WTC11 (cell line): ENCODE data around the gene SRMS. TPM values are rescaled to one million over a fixed set of nuclear protein-coding genes. Genes with fewer than 3 reads are reported as not detected.

Source experiments
- ATAC-seq: fragments of 200-7000 bp; cut with Tn5 transposase; 2 replicates; pipeline ENCODE4 v1.10.0; 2021; ENCODE audit warnings: mild to moderate bottlenecking, moderate library complexity
- CTCF ChIA-PET: fragments of 300-600 bp; sonication (Branson Sonifier 250); formaldehyde crosslinking; loops from one replicate; lab custom pipeline; 2021; ENCODE audit warnings: antibody characterized with exemption; lab: Charles Lee
- POLR2A ChIA-PET: fragments of 350-600 bp; sonication (Branson Sonifier 250); formaldehyde crosslinking; loops from one replicate; lab custom pipeline; 2021; ENCODE audit warnings: antibody characterized with exemption; lab: Charles Lee
- DNase-seq: peaks from one replicate; pipeline ENCODE4 v3.0.0; 2021; ENCODE audit warnings: low spot score
- H3K27ac Mint-ChIP-seq: 2 replicates; pipeline ENCODE4 v1.8.0; 2021; ENCODE audit warnings: mixed read lengths
- H3K27me3 Mint-ChIP-seq: 2 replicates; pipeline ENCODE4 v1.8.0; 2021; ENCODE audit warnings: low read depth, mild to moderate bottlenecking, moderate library complexity, mixed read lengths
- H3K36me3 Mint-ChIP-seq: 2 replicates; pipeline ENCODE4 v1.8.0; 2021; ENCODE audit warnings: mixed read lengths
- H3K4me1 Mint-ChIP-seq: 2 replicates; pipeline ENCODE4 v1.8.0; 2022; ENCODE audit warnings: mixed read lengths
- H3K4me3 Mint-ChIP-seq: 2 replicates; pipeline ENCODE4 v1.8.0; 2021; ENCODE audit warnings: mild to moderate bottlenecking, moderate library complexity, mixed read lengths
- H3K9me3 Mint-ChIP-seq: 2 replicates; pipeline ENCODE4 v1.8.0; 2021; ENCODE audit warnings: mixed read lengths
- CREM ChIP-seq: sonication (generic); formaldehyde crosslinking; IDR thresholded peaks from 2 replicates; pipeline ENCODE4 v1.8.1; 2022; ENCODE audit warnings: mild to moderate bottlenecking, missing genetic modification reagents, moderate library complexity
- ELF4 ChIP-seq: sonication (generic); formaldehyde crosslinking; IDR thresholded peaks from 2 replicates; pipeline ENCODE4 v1.8.1; 2022; ENCODE audit warnings: low read depth, mild to moderate bottlenecking, moderate library complexity, missing genetic modification reagents
- ETV6 ChIP-seq: sonication (generic); formaldehyde crosslinking; IDR thresholded peaks from 2 replicates; pipeline ENCODE4 v1.8.1; 2022; ENCODE audit warnings: mild to moderate bottlenecking, missing genetic modification reagents
- FOXP4 ChIP-seq: sonication (generic); formaldehyde crosslinking; IDR thresholded peaks from 2 replicates; pipeline ENCODE4 v1.8.0; 2022; ENCODE audit warnings: mild to moderate bottlenecking, missing genetic modification reagents
- NFATC4 ChIP-seq: fragments of 250-450 bp; sonication (Bioruptor Pico); IDR thresholded peaks from 2 replicates; pipeline ENCODE4 v1.9.0; 2021; ENCODE audit warnings: mild to moderate bottlenecking
- NFE2L1 ChIP-seq: sonication (generic); formaldehyde crosslinking; IDR thresholded peaks from 2 replicates; pipeline ENCODE4 v1.8.1; 2023; ENCODE audit warnings: missing genetic modification reagents
- NR2C2 ChIP-seq: sonication (generic); formaldehyde crosslinking; IDR thresholded peaks from 2 replicates; pipeline ENCODE4 v1.8.0; 2022; ENCODE audit warnings: mild to moderate bottlenecking, missing genetic modification reagents
- PRRX2 ChIP-seq: fragments of 250-450 bp; sonication (Bioruptor Pico); IDR thresholded peaks from 2 replicates; pipeline ENCODE4 v1.8.0; 2021; ENCODE audit warnings: mild to moderate bottlenecking
- TCF7 ChIP-seq: sonication (generic); formaldehyde crosslinking; IDR thresholded peaks from 2 replicates; pipeline ENCODE4 v1.8.0; 2022; ENCODE audit warnings: mild to moderate bottlenecking, low read depth, missing genetic modification reagents, moderate library complexity
- TEAD4 ChIP-seq: sonication (generic); formaldehyde crosslinking; IDR thresholded peaks from 2 replicates; pipeline ENCODE4 v1.8.0; 2022; ENCODE audit warnings: mild to moderate bottlenecking, missing genetic modification reagents
- ZBTB43 ChIP-seq: sonication (generic); formaldehyde crosslinking; IDR thresholded peaks from 2 replicates; pipeline ENCODE4 v1.8.1; 2023; ENCODE audit warnings: mild to moderate bottlenecking, missing genetic modification reagents
- ZNF219 ChIP-seq: sonication (generic); formaldehyde crosslinking; IDR thresholded peaks from 2 replicates; pipeline ENCODE4 v1.8.0; 2023; ENCODE audit warnings: missing genetic modification reagents, mild to moderate bottlenecking, borderline replicate concordance
- ZNF317 ChIP-seq: sonication (generic); formaldehyde crosslinking; IDR thresholded peaks from 2 replicates; pipeline ENCODE4 v1.8.1; 2023; ENCODE audit warnings: low read depth, mild to moderate bottlenecking, moderate library complexity, missing genetic modification reagents, borderline replicate concordance
- ZNF423 ChIP-seq: fragments of 250-450 bp; sonication (Bioruptor Pico); IDR thresholded peaks from 2 replicates; pipeline ENCODE4 v2.1.2; 2022; ENCODE audit warnings: mild to moderate bottlenecking, moderate library complexity
- ZNF425 ChIP-seq: fragments of 250-450 bp; sonication (Bioruptor Pico); conservative IDR thresholded peaks from 2 replicates; pipeline ENCODE4 v1.9.0; 2021; ENCODE audit warnings: mild to moderate bottlenecking
- total RNA-seq: library from RNA; stranded (reverse); gene quantifications from 3 replicates; pipeline ENCODE4 v1.2.3, GENCODE V29; 2021
- TF ChIP-seq, protein P1 (sequence below): sonication (generic); formaldehyde crosslinking; conservative IDR thresholded peaks from 2 replicates; pipeline ENCODE4 v1.8.1; 2022; ENCODE audit warnings: mild to moderate bottlenecking, missing genetic modification reagents
- TF ChIP-seq, protein P2 (sequence below): sonication (generic); formaldehyde crosslinking; IDR thresholded peaks from 2 replicates; pipeline ENCODE4 v1.8.1; 2023; ENCODE audit warnings: mild to moderate bottlenecking, missing genetic modification reagents

Gene SRMS
- total RNA-seq, 1 experiment from 2014 or later = 0.26 TPM

DNA sequence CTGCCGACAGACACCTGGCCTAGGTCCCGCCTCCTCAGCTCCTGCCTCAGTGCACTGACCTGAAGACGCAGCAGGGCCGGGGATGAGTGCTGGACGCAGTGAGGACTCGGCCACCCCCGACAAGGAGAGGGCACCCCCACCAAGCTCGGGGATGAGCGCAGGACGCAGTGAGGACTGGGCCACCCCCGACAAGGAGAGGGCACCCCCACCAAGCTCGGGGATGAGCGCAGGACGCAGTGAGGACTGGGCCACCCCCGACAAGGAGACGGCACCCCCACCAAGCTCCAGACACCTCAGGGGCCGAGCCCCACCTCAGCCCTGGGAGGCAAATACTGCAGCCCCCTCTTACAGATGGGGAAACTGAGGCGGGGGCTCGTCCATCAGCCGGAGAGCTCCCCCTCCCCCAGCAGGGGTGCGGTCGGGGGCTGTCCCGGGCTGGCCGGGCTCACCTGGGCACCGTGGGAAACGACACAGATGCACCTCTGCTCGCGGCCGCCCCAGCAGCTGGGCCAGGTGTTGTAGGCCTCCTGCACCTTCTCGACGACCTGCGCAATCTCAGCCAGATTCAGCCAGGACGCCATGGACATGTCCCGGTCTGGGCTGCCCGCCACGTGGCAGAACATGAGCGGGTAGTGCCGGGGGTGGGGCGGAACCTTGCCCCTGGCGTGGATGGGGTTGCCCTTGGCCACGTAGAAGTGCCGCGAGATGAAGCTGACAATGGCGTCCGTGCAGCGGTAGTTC, 19.0 kb upstream of the SRMS start (continued):
- TF ChIP-seq, protein P1, sequence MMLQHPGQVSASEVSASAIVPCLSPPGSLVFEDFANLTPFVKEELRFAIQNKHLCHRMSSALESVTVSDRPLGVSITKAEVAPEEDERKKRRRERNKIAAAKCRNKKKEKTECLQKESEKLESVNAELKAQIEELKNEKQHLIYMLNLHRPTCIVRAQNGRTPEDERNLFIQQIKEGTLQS (CRISPR knock-in tag) = no peak
- no peak for TF ChIP-seq ZNF423
- no peak for TF ChIP-seq NFATC4 (CRISPR knock-in tag)
- TF ChIP-seq PRRX2 (CRISPR knock-in tag) = no peak
- no peak for TF ChIP-seq FOXP4 (CRISPR knock-in tag)
- no peak for TF ChIP-seq NFE2L1 (CRISPR knock-in tag)
- TF ChIP-seq, all 79 proteins: peak for 0

DNA sequence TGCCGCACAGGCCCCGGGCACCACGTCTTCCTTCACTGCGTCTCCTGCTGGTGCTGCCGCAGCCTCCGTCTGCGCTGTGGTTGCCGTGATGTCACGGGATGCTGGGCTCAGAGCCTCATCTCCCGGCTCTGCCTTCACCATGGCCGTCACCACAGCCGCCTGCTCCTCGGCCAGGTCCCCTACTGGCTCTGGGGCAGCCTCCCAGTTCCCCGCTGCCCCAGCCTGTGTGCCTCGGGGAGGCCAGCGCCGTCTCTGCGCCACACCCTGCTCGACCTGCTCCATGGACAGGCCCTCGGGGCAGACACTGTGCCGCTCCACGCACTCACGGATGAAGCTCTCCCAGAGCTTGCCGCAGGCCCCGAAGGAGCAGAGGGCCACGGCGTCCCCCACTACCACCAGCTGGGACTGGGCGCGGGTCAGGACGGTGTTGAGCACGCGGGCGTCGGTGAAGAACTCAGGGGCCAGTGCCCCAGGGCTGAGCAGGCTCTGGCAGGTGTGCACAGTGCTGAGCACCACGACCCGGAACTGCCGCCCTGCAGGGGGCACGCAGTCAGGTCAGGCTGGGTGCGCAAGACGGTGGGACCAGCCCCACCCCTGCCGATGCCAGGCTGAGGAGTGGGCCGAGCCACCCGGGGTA, 18.3 kb upstream of the SRMS start:
- no peak for ATAC-seq
- no peak for TF ChIP-seq ELF4 (CRISPR knock-in tag)
- DNase-seq = no peak
- no peaks in the 10 kb centered on the region for H3K27me3 Mint-ChIP-seq
- POLR2A ChIA-PET = no interaction called here
- H3K9me3 Mint-ChIP-seq = no peaks in the 10 kb centered on the region
- no peaks in the 10 kb centered on the region for H3K4me1 Mint-ChIP-seq
- H3K36me3 Mint-ChIP-seq = no peaks in the 10 kb centered on the region
- CTCF ChIA-PET = interaction anchor here (0.8 to 1.5 kb wide), 3 partner anchors 27 to 76 kb away, joined by 4 to 5 read pairs (median 4); no protein-coding TSS in a partner anchor
- no peak overlapping the region for H3K4me3 Mint-ChIP-seq
- no peak overlapping the region for H3K27ac Mint-ChIP-seq

DNA sequence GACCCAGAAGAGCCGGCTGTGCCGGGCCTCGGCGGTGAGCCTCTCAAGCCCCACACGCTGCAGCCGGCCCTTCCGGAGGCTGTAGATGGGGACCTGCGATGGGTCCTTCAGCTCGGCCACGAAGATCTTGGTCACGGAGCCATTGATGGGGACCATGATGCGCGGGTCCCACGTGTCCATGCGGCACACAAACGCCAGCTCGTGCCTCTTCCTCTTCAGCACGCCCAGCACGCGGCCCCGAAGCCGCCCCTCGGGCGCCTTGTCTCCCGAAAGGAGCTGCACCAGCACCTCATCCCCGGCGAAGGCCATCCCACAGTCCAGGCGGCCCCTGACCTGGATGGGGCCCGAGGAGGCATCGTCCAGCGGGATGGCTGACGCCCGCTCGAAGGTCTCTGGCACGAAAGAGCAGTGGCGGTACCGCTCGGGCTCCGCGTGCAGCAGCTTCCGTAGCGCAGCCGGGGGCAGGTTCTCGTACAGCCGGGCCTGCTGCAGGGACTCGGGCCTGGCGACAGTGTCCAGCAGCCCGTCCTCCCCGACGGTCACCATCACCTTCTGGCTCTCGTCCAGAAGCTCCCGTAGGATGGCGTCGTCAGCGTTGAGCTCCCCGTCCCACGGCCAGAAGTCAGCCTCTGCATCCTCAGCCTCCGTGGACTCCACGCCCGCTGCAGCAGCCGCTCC, 17.6 kb upstream of the SRMS start:
- H3K4me3 Mint-ChIP-seq = no peak overlapping the region
- ChIA-PET POLR2A (no interaction called here), CTCF (interaction anchor here (0.8 to 1.5 kb wide), 2 partner anchors 27 to 77 kb away, joined by 4 read pairs; no protein-coding TSS in a partner anchor)
- H3K36me3 Mint-ChIP-seq = peaks cover 3% of the 10 kb centered on the region
- no peaks in the 10 kb centered on the region for H3K9me3 Mint-ChIP-seq
- no peak for ATAC-seq
- no peak overlapping the region for H3K27ac Mint-ChIP-seq
- TF ChIP-seq ZBTB43 (CRISPR knock-in tag) = no peak
- TF ChIP-seq TCF7 (CRISPR knock-in tag) = no peak
- no peak for TF ChIP-seq ELF4 (CRISPR knock-in tag)
- no peak for TF ChIP-seq NR2C2
- TF ChIP-seq ZNF317 (CRISPR knock-in tag) = no peak
- TF ChIP-seq ZNF219 = no peak
- TF ChIP-seq ZNF423 = no peak
- no peak for TF ChIP-seq ETV6 (CRISPR knock-in tag)
- no peak for TF ChIP-seq TEAD4 (CRISPR knock-in tag)
- no peak for TF ChIP-seq CREM
- TF ChIP-seq, protein P2, sequence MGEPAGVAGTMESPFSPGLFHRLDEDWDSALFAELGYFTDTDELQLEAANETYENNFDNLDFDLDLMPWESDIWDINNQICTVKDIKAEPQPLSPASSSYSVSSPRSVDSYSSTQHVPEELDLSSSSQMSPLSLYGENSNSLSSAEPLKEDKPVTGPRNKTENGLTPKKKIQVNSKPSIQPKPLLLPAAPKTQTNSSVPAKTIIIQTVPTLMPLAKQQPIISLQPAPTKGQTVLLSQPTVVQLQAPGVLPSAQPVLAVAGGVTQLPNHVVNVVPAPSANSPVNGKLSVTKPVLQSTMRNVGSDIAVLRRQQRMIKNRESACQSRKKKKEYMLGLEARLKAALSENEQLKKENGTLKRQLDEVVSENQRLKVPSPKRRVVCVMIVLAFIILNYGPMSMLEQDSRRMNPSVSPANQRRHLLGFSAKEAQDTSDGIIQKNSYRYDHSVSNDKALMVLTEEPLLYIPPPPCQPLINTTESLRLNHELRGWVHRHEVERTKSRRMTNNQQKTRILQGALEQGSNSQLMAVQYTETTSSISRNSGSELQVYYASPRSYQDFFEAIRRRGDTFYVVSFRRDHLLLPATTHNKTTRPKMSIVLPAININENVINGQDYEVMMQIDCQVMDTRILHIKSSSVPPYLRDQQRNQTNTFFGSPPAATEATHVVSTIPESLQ (CRISPR knock-in tag) = no peak
- TF ChIP-seq ZNF425 (CRISPR knock-in tag) = no peak
- TF ChIP-seq, all 79 proteins: peak for 0
- Mint-ChIP-seq H3K4me1 (no peaks in the 10 kb centered on the region), H3K27me3 (no peaks in the 10 kb centered on the region)
- no peak for DNase-seq
